ENCODE measurements around the gene METTL16.
"Not testable (repeated sequence)": the region's sequence is repeated elsewhere in the genome, so short reads cannot be mapped to it uniquely, and the experiment has no call there.

Gene METTL16

DNA sequence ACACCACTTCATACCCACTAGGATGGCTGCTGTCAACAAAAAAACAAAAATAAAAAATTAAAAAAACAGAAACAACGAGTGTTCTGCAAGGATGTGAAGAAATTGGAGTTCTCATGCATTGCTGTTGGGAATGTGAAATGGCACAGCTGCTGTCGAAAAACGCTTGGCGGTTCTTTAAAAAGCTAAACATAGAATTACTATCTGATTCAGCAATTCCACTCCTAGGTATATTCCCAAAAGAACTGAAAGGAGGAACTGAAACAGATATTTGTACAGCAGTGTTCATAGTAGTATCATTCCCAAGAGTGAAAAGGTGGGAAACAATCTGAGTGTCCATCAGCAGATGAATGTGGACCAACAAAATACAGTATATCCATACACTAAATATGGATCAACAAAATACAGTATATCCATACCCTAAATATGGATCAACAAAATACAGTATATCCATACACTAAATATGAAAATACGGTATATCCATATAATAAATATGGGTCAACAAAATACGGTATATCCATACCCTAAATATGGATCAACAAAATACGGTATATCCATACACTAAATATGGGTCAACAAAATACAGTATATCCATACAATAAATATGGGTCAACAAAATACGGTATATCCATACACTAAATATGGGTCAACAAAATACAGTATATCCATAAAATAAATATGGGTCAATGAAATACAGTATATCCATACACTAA lies 8.7 kb downstream of the METTL16 start:
- no peak for DNase-seq

DNA sequence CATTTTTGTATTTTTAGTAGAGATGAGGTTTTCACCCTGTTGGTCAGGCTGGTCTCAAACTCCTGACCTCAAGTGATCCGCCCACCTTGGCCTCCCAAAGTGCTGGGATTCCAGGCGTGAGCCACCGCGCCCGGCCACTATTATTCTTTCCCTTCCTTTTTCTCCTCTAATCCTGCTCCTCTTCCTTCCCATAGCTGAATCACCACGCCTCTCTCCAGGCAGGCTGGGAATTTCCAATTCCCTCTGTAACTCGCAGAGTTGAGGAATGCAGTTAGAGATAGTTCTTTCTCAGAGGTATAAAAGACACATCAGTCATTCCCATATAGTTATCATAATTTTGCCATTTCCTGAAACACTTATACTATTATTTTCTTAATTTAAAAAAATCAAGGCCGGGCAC lies 11.2 kb downstream of the METTL16 start:
- no peak for DNase-seq

- not testable (repeated sequence) for DNase-seq
Observed at GRCh38 chr17:2489286-2489685, 22.4 kb downstream of the METTL16 start.

DNA sequence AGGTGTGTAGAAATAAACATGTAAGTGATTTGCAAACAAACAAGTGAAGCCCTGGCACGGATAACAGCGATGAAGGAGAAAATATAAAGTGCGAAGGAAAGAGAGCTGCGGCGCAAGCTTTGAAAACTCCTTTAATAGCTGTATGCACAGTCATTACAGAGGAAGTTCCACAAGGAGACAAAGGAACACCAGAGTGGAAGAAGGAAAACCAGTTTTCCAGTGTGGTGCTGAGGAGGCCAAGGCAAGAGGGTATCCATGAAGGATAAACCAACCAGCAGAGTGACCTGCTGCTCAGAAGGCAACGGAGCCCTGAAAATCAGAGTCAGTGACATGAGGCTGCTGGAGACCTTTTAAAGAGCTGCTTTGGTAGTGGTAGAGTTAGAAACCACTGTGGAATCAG lies 24.4 kb downstream of the METTL16 start:
- DNase-seq = no peak

DNA sequence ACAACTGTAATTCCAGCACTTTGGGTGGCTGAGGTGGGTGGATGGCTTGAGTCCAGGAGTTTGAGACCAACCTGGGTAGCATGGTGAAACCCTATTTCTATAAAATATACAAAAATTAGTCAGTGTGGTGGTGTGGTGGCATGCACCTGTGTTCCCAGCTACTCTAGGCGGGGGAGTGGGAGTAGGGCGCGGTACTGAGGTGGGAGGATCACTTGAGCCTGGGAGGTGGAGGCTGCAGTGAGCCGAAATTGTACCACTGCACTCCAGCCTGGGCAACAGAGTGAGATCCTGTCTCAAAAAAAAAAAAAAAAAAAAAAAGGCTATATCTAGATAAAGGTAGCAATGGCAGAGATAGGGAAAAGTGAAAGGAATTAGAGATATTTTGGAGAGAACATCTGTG lies 25.0 kb downstream of the METTL16 start:
- not testable (repeated sequence) for DNase-seq

GRCh38 chr17:2485970-2486369 lies 25.7 kb downstream of the METTL16 start:
- DNase-seq = no peak

DNA sequence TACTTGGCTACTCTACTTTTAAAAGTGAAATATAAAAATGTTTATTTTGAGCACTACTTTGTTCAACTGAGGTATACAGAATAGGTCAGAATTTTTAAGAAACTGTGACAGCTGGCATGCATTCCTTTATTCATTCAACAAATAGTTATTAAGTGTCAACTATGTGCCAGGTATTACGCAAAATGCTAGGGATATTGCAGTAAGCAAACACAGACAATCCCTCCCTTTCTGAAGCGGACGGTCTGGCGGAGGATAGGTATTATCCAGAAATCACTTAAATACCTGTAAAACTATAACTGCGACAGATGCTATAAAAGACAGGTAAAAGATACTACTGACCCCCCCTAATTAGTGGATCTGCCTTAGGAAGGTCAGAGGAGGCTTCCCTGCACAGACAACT lies 26.1 kb downstream of the METTL16 start:
- no peak for DNase-seq

GRCh38 chr17:2484876-2485275 lies 26.8 kb downstream of the METTL16 start:
- no peak for DNase-seq

DNA sequence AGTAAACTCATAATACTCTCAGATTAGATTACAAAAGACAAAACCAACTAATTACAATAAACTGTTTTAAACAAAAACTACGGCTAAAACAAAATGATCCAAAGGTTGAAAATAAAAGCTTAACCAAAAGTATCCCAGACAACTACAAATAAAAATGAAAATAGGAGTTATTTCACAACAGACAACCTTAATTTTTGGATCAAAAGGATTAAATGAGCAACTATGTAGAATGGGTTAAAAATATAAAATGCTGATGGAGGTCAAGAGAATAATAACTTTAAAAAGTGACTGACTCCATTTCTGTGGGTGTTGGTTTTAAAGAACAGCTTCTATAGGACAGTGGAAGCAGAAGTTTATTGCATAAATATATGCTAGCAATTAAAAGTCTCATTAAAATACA lies 28.6 kb downstream of the METTL16 start:
- no peak for DNase-seq

- no peak for DNase-seq
Observed at GRCh38 chr17:2482218-2482617, 29.5 kb downstream of the METTL16 start.

DNA sequence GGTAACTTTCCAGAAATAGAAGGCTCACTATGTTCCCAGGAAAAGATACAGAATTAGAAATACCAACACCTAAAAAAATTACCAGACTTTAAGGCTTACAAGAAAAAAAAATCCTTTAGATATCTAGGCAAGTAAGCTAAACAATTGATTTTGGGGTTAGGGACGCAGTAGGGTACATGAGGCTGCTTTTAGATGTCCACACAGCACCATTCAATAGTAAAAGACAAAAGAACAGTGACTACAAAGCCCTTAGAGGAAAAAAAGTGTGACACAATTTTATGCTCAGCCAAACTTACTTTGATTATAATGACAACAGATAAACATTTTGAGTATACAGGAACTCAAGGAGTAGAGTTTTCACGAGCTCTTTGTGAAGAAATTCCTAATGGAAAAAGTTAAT lies 29.9 kb downstream of the METTL16 start:
- no peak for DNase-seq

DNA sequence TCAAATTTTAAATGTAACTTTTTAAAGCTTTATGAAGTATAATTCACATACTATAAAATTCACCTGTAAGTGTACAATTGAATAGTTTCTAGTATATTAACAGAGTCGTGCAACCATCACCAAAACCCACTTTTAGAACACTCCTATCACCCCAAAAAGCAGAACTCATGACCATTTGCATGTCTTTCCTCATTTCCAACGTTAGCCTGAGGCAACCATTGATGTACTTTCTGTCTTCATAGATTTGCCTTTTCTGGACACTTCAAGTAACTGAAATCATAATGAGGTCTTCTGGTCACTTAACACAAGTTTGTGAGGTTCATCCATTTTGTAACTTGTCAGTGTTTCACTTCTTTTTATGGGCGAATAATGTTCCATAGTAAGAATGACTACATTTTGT lies 33.2 kb downstream of the METTL16 start:
- no peak for DNase-seq

- no peak for DNase-seq
Observed at GRCh38 chr17:2475056-2475455, 36.6 kb downstream of the METTL16 start.

DNA sequence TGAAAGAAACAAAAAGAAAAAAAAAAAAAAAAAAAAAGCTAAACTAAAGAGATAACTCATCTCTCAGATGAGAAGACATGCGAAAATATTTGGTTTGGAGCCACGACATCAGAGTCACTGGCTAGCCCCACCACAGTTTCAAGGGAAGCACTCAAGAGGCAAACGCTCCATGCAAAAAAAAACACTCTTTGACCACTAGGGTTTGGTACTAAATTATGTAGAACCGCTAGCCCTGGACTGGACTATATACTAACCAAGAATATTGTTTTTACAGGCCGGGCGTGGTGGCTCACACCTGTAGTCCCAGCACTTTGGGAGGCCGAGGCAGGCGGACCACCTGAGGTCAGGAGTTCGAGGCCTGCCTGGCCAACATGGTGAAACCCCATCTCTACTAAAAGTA lies 37.3 kb downstream of the METTL16 start:
- DNase-seq = no peak

DNA sequence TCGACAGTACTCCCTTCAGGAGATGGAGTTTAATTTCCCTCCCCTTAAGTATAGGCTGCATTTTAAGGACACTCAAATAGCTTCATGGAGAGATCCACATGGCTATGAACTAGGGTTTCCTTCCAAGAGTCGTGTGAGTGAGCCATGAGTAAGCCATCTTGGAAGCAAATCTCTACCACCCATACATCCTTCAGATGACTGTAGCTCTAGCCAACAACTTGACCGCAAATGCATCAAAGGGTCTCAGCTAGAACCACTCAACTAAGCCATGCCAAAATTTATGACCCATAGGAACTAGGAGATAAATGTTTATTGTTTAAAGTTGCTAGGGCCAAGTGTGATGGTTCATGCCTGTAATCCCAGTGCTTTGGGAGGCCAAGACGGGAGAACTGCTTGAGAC lies 43.4 kb downstream of the METTL16 start:
- DNase-seq = no peak

DNA sequence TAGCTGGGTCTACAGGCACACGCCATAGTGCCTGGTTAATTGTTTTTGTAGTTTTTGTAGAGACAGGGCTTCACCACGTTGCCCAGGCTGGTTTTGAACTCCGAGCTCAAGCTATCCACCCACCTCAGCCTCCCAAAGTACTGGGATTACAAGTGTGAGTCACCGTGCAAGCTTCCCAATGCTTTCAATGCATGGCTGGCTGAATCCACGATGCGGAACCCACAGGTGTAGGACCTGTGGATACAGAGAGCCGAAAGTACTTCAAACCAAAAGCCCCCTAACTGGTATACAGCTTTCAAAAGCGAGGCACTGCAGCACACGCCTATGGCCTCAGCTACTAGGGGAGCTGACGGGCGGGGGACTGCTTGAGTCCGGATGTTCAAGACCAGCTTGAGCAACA lies 44.8 kb downstream of the METTL16 start:
- DNase-seq = no peak

DNA sequence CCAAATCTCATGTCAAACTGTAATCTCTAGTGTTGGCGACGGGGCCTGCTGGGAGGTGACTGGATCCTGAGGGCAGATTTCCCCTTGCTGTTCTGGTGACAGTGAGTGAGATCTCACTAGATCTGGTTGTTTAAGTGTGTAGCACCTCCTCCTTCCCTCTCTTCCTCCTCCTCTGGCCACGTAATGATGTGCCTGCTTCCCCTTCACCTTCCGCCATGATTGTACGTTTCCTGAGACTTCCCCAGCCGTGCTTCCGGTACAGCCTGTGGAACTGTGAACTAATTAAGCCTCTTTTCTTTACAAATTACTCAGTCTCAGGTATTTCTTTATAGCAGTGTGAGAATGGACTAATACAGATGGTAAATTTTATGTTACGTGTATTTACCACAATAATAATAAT lies 49.2 kb downstream of the METTL16 start:
- no peak for DNase-seq

- no peak for DNase-seq
Observed at GRCh38 chr17:2459917-2460271, 51.8 kb downstream of the METTL16 start.

- no peak for DNase-seq
Observed at GRCh38 chr17:2457913-2458312, 53.8 kb downstream of the METTL16 start.

DNA sequence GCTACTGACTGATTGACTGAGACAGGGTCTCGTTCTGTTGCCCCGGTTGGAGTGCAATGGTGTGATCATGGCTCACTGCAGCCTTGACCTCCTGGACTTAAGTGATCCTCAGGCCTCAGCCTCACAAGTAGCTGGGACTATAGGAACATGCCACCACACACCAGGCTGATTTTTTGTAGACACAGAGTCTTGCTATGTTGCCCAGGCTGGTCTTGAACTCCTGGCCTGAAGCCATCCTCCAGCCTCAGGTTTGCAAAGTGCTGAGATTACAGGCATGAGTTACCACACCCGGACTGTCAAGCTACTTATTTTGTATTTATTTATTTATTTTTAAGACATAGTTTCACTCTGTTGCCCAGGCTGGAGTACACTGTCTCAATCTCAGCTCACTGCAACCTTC lies 55.2 kb downstream of the METTL16 start:
- no peak for DNase-seq

GRCh38 chr17:2455956-2456355 lies 55.7 kb downstream of the METTL16 start:
- DNase-seq = no peak

DNA sequence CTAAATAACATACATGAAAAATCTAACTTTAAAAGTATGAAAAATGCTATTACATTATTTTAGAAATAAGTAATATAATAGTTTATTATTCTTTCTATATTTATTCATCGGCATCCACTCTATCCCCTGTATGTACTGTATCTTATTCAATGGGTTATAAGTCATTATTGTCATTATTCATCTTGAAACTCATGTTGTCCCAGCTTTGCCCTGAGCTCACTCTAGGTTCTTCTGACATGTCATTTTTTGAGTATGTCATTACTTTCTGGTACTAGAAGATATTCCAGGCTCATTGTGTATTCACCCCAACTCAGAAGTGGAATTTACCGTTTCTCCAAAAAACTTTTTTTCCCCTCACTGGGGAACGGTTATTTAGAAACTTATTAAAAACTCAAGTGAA lies 57.8 kb downstream of the METTL16 start:
- no peak for DNase-seq

DNA sequence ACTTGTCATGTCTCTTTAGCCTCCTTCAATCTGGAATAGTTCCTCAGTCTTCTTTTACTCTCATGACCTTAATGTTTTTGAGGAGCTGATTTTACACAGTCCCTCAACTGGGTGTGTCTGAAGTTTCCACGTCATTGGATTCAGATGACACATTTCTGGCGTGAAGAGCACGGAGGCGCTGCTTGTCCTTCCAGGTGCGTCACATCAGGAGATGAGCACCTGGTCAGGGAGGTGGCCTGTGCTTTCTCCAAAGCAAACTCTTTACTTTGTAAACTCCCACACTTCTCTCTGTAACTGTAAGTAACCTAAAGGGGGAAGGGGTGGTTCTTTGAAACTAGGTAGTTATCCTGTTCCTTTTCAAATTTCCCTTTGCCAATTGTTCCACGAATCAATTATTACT lies 58.4 kb downstream of the METTL16 start:
- DNase-seq = no peak

DNA sequence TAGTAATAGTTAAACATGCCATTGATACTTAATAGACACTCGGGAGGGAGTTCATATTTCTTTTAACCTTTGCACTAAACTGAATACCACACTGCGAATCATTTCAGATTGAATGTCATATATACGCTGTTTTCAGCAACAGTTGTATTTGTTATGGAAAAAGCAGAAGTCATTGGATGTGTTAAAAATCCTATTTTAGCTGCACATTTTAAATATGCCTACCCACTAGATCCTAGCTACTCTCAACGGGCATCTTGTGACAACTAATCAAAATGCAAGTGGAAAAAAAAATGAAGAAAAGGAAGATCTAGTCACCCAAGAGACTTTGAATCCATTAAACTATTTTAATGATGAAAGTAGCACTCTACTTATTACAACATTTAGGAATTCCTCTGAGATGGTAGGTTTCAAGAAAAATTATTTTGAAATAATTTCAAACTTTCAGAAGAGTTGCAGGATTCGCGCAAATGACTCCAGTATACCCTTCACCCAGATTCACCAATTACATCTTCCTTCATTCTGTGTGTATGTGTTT lies 59.4 kb downstream of the METTL16 start:
- DNase-seq = no peak

- DNase-seq = no peak
Observed at GRCh38 chr17:2450016-2450650, 61.6 kb downstream of the METTL16 start.
